ENCODE measurements around the gene SUN2.

DNA sequence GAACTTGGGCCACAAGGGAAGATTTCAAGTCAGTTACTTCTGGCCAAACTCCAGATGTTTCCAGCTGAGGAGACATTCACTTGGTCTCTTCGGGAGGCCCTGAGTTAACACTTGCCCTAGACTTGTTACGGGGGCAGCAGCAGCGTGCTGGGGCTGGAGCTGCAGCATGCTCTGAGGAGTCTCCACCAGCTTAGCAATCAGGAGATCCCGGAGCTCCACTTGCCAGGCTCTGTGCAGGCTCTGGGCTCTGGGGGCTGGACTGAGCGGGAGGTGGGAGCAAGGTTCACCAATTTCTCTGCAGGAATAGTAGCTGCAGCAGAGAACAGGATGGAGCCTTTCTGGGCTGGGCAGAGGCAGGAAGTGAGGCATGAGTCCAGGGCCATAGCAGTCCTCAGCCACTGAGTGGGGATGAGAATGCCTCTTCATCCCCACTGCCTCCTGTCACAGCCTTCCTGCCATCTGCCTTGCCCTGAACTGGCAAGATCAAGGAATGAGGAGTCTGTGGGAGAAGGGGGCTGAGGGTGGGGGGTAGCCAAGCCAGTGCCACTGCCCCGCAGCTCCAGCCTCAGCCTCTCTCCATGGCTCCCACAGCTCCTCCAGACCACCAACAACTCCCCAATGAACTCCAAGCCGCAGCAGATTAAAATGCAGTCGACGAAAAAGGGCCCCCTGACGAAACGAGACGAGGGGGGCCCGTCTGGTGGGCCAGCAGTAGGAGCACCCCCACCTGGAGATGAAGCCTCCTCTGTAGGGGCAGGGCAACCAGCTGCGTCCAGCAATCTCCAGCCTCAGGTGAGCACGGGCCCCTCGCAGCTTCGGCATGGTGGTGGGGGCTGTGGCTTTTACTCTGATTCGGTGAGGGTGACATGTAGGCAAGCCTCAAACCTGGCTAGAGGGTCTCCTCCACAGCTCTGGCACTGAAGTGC is 26.7 kb downstream of the SUN2 start:
- TF ChIP-seq, protein P1, sequence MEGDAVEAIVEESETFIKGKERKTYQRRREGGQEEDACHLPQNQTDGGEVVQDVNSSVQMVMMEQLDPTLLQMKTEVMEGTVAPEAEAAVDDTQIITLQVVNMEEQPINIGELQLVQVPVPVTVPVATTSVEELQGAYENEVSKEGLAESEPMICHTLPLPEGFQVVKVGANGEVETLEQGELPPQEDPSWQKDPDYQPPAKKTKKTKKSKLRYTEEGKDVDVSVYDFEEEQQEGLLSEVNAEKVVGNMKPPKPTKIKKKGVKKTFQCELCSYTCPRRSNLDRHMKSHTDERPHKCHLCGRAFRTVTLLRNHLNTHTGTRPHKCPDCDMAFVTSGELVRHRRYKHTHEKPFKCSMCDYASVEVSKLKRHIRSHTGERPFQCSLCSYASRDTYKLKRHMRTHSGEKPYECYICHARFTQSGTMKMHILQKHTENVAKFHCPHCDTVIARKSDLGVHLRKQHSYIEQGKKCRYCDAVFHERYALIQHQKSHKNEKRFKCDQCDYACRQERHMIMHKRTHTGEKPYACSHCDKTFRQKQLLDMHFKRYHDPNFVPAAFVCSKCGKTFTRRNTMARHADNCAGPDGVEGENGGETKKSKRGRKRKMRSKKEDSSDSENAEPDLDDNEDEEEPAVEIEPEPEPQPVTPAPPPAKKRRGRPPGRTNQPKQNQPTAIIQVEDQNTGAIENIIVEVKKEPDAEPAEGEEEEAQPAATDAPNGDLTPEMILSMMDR (IDR thresholded peaks at IDR 0.05 in 4 of 5, conservative IDR thresholded peaks at IDR 0.05 in 1 of 5): no peak
- no peak for TF ChIP-seq POLR2A (IDR thresholded peaks at IDR 0.05)

Data from gastrocnemius medialis (tissue), 4 donors.